Suprapubic skin (tissue), 3 donors: ENCODE results near the gene RNF40.

Experiments used
- CTCF ChIP-seq, 2 donors: fragments of 200-600 bp in 1 of 2; fragments of 450-650 bp in 1 of 2; sonication (generic) in 1 of 2; IDR thresholded peaks; one replicate each; pipeline ENCODE4 v1.5.1; 2016 to 2019; ENCODE audit warnings: antibody characterized with exemption in 2 of 2, mild to moderate bottlenecking in 1 of 2, moderate library complexity in 1 of 2
- EP300 ChIP-seq: sonication (generic); formaldehyde crosslinking; IDR thresholded peaks from one replicate; pipeline ENCODE4 v1.6.1; 2017; ENCODE audit warnings: antibody characterized with exemption
- POLR2A ChIP-seq, 2 donors: fragments of 450-650 bp; IDR thresholded peaks; one replicate each; pipeline ENCODE4 v1.6.1; 2017; ENCODE audit warnings: antibody characterized with exemption in 2 of 2, mild to moderate bottlenecking in 2 of 2, moderate library complexity in 2 of 2

GRCh38 chr16:30736995-30737793, 24.9 kb upstream of the RNF40 start:
- TF ChIP-seq CTCF (IDR thresholded peaks at IDR 0.05) (no peak), POLR2A (IDR thresholded peaks at IDR 0.05) (no peak), EP300 (no peak)
